NCI-H1694 (cell line): ENCODE results near the gene STAT6.

Experiments used
- DNase-seq: peaks from one replicate; lab custom pipeline; 2025; lab: John Stamatoyannopoulos, UW

STAT6 gene

GRCh38 chr12:57145460-57146059 lies 34.4 kb upstream of the STAT6 start:
- no peak for DNase-seq

DNA sequence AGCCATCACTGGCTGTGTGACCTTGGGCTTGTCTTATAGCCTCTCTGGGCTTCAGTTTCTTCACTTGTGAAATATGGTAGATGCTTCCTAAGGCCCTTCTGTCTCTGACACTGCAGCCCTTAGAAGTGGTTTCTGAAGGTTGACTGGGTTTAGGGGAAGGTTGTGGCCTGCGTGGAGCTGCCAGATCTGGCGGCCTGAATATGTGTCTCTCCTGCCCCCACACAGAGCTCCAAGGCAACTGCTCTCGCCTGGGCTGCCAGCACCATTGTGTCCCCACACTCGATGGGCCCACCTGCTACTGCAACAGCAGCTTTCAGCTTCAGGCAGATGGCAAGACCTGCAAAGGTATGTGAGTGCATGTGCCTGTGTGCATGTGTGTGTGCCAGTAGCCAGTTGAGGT lies 32.3 kb upstream of the STAT6 start:
- DNase-seq = no peak

- no peak for DNase-seq
Observed at GRCh38 chr12:57142727-57143126, 31.6 kb upstream of the STAT6 start.

GRCh38 chr12:57142121-57142520 lies 31.0 kb upstream of the STAT6 start:
- DNase-seq = no peak

- no peak for DNase-seq
Observed at GRCh38 chr12:57141249-57141648, 30.1 kb upstream of the STAT6 start.

DNA sequence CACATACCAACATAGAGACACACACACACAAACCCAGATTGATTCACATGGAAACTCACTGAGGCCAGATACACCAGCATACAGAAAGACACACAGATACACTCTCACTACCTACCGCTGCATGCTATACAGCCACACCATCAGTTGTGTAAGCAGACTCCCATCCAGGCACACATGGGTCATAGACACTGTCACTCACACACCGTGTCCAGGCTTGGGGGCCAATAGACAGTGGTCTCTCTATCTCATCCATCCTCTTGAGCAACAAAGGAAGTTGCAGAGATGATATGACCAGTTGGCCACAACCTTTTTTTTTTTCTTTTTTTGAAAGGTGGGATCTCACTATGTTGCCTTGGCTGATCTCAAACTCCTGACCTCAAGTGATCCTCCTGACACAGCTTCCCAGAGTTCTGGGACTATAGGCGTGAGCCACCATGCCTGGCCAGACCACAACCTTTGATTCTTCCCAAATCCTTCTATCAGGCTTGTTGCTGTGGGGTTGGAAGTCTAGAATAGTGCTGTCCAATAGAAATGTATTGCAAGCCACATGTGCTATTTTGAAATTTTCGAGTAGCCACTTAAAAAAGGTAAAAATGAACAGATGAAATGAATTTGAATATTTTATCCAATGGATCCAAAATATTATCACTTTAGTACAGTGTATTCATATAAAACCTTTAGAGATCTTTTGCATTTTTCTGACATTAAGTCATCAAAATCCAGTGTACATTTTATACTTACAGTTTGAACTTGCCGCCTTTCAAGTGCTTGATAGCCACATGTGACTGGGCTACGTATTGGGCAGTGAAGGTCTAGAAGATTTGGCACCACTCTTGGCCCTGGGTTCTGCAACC lies 28.9 kb upstream of the STAT6 start:
- no peak for DNase-seq

- no peak for DNase-seq
Observed at GRCh38 chr12:57138526-57139272, 27.5 kb upstream of the STAT6 start.

DNA sequence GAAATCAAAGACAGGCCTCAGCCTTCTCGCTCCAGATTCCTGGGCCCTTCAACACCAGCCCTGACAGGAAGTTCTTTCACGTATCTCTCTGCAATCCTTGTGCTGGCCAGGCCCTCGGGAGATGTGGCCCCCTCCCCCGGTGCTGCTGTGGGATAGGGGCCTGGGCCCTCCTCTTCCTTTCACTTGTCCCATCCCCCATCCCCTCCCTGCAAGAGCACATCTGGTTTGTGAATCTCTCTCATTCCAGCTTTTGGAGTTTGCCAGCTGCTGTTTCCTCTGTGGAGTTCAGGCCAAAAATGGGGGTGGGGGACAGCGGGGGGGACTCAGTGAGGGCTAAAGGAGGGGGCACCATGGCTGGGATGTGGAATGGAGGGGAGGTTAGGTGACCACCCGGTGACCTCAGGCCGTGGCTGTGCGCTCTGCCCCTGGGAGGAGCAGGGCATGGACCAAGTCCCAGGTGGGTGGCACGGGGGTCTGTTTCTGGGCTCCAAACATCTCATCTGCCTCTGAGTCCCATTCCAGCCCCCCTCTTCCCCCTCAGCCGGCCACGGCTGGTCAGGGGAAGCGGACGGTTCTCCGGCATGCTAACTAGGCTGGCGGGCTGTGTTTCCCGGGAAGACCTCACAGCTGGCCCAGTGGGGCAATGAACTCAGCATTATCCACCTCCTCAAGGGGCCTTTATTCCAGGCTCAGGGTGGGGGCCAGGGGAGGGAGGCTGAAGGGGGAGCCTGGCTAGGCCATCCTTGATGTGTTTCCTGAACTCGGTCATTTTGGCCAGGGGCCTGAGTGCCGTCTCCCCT lies 24.6 kb upstream of the STAT6 start:
- no peak for DNase-seq

DNA sequence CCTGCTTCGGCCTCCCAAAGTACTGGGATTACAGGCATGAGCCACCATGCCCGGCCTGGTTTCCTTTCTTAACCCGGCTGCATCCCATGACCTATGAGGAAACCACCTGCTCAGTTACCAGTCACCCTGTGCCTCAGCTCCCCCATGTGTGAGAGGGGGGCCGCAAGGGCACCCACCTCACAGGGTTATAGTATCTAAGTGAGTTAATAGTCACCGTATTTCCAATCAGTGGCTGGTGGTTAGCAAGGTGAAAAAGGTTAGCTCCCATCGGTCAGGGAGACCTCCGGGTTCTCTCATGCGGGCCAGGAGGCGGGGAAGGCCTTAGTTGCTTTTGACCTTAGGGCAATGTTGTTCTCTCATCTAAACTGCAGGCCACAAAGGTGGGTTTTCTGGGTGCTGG lies 23.8 kb upstream of the STAT6 start:
- no peak for DNase-seq

DNA sequence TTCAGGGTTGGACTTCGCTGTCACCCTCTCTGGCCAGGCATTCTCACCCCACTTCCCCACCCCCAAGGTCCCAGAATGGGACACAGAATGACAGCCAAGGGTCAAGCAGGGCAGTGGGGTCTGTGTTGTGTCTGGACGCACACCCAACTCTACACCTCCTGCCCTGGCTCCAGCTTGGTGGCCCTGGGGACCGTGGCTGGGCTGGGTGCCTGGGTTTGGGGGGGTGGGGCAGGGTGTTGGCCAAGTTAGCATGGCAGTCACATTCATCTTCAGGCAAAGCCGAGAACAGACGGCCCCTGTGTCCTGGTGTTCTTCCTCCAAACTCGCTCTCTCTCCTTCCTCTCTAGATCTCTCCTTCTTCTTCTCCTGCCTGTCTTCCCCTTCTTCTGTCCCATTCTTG lies 22.8 kb upstream of the STAT6 start:
- DNase-seq = no peak

GRCh38 chr12:57133013-57133569 lies 21.9 kb upstream of the STAT6 start:
- DNase-seq = no peak

DNA sequence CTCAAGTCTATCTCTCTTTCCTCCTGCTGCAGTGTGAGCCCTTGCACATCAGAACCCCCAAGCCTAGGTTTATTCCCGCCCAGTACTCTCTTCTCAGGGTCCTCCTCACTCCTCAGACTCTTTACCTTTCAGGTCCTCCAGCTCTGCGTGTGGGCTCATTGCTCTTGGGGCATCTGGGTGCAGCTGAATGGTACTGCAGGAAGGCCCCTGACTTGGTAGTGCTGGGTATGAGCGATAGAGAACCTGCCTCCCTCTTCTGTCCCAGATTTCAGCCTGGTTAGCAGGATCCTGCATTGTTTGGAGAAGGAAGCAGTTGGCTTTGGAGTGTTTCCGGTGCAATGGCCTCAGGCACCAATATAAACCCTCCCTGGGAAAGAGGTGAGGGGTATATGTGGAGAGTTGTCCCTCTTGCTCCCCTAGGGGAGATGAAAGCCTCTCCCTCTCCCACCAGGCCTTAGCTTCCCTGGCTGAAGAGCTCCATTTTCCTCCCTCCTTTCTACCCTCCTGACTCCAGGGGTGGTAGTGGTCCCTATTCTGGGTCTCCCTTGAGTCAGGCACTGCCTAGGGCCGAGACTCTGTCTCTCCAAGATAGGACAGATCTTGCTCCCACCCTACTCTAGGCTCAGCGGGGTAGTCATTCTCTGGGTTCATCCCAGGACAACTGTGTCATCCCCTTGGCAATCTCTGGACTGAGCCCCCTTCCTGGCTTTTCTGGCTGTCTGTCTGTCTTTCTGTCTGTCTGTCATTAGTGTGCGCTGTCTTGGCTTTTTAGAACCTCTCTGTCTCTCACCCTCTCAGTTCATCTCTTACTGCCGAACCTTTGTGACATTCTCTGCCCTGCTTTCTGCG lies 21.0 kb upstream of the STAT6 start:
- no peak for DNase-seq

- DNase-seq = no peak
Observed at GRCh38 chr12:57130941-57131340, 19.8 kb upstream of the STAT6 start.

GRCh38 chr12:57129889-57130288 lies 18.7 kb upstream of the STAT6 start:
- no peak for DNase-seq

- DNase-seq = no peak
Observed at GRCh38 chr12:57129321-57129842, 18.2 kb upstream of the STAT6 start.

DNA sequence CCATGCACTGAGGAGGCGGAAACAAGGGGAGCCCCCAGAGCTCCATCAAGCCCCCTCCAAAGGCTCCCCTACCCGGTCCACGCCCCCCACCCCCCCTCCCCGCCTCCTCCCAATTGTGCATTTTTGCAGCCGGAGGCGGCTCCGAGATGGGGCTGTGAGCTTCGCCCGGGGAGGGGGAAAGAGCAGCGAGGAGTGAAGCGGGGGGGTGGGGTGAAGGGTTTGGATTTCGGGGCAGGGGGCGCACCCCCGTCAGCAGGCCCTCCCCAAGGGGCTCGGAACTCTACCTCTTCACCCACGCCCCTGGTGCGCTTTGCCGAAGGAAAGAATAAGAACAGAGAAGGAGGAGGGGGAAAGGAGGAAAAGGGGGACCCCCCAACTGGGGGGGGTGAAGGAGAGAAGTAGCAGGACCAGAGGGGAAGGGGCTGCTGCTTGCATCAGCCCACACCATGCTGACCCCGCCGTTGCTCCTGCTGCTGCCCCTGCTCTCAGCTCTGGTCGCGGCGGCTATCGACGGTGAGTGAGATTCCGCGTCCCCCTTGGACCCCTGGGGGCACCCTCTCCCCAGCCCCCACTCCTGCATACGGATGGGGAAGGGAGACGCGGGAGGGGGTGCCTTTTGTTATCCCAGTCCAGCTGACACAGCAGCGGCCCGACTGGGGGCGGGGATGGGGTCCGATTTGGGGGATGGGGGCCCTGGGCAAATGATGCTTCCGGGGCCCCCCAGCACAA lies 17.5 kb upstream of the STAT6 start:
- DNase-seq = no peak

GRCh38 chr12:57127726-57128518 lies 16.8 kb upstream of the STAT6 start, which contains the start of gene LRP1:
Gene LRP1 (plus strand): TSS chr12:57128483. CDS start chr12:57128965, 482 bp downstream.
- DNase-seq = peak; percentile 45

GRCh38 chr12:57127101-57127725 lies 16.1 kb upstream of the STAT6 start:
- DNase-seq = no peak

DNA sequence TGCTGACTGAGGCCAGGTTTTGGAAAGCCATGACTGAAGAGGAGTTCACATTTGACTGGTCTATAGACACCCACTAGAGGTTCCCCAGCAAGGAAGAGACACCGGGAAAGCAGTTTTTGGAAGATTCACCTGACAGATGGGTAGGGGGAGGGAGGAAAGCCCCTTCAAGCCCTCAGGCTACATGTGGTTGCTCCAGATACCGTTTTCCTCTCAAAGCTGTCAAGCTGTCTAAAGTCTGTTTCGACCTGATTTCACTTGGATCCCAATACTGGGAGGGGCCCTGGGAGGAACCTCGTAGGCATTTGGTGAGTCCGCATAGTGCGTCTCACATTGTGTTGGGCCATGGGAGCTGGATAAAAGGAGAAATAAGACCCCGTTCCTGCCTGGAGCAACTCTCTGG lies 15.4 kb upstream of the STAT6 start:
- no peak for DNase-seq
